ENCODE data around the gene DMGDH.
A peak's percentile ranks its signal among the peaks of the same experiment; 100 is the strongest.

Gene DMGDH

DNA sequence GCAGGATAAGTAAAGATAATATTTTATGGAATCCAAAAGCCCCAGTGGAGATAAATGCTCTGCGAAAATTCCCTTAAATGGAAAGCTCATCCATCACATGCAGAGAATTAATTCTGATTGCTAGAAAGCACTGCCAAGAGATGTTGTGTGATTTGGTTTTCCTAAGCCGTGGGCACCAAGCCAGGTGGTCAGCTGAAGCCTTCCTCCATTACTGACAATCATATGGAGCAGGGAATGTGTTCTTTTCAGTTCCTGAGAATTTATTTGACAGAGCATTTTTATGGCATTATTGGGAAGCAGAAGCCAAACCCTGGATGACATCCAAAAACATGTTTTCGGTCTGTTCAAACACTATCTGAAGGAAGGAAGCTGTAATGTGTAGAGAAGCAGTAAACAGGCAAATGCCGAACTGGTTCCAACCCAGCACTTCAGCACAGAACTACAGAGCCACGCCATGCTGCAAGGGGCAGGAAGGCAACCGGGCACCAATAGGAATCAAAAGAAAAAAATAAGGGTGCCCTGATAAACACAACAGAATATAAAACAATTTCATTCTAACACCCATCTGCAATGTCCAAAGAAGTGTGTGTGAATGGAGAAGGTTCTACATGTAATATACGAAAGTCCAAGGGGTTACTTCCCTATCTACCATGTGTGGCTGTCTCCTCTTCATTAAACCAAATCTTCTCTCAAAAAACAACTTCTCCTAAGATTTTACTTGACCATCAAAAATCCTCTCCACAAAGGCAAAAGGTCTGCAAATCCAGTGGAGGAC, 96.6 kb downstream of the DMGDH start:
- DNase-seq, result no peak

DNA sequence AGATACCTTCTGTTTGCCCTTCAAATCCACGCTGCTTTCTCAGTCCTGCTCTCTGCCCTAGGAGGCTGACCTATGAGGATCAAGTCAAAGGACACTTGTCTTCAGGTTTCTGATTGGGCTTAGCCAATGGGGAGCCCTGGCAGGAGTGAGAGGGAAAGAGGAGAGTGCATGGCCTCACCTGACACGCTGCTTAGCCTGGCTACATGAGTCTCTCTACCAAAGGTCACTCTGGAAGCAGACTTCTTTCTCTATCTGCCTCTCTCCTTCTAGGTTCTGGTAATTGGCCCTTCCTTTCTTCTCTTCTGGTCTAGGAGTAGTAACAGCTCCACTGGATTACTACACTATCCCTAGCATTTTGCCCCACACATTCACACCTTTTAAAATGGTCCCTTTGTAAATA, 97.5 kb downstream of the DMGDH start:
- no peak for DNase-seq

GRCh38 chr5:78968781-78969180, 100.7 kb downstream of the DMGDH start:
- no peak for DNase-seq

DNA sequence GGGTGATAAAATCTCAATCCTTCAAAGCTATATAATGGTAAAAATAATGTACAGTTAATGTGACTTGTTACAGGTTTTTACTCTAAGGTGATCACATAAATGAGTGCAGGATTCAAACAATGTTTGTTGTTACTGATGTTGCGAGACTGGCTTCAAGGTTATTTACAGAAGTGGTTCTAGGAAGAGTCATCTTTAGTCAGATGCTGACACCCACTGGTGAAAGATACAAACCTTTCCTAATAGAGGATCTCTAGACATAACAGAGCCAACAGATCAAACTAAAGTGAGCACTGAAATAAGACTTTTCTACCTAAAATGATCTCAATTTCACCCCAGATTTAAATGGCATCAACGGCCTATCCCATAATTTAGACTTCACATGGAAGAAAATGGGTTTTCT, 104.6 kb downstream of the DMGDH start:
- DNase-seq, result peak in 1 of 2 donors; percentile 6

DNA sequence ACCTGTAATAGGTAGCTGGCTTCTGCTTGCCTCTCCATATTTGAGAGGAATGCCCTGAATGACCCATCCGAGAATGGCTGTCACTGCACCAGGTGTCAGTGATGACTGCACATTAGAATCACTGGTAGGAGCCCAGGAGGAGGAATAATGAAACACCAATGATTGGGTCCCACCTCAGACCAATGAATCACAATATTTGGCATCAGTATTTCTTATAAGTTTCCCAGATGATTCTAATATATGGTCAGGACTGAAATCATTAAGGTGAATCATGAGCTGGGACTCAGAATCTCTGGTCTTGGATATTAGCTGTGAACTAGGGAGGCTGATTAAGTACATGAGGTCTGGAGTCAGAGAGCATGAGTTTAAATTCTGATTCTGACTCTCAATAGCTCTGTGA, 107.7 kb downstream of the DMGDH start:
- DNase-seq, result no peak

DNA sequence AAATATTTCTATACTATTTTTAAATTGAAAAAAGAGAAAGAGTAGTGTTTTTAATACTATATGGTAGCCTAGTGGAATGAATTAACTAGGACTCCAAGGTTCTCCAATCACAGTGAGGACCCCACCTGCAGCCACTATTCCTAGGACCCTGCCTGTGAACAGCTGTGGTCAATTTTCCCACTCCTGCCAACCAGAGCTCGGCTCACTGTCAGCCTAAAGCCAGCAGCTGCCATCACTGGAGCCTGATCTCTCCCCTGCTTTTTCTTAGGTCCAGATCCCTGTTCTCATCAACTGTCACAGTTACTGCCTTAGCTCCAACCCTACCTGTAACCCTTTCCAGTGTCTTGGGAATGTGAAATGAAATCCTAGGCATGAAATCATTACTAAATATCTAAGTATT, 109.7 kb downstream of the DMGDH start:
- no peak for DNase-seq

DNA sequence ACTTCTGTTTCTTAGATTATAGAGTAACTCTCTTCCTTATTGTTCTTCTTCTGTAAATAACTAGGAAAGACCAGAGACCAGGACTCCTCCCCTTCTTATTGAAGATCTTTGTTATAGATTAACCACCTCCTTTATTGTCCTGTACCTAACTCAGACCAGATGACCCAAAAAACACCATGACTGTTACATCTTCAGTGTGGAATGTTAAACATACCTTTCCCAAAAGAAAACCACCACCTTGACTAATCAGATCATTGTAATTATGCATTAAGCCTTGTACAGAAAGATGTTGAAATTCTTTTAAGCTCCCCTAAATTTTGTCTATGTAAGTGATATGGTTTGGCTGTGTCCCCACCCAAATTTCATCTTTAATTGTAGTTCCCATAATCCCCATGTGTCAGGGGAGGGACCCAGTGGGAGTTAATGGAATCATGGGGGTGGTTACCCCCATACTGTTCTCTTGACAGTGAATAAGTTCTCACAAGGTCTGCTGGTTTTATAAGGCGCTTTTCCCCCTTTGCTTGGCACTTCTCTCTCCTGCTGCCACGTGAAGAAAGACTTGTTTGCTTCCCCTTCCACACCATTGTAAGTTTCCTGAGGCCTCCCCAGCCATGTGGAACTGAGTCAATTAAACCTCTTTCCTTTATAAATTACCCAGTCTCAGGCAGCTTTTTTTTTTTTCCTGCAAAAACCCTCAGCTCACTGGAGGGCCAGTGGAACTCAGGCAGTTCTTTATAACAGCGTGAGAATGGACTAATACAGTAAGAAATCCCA, 110.6 kb downstream of the DMGDH start:
- DNase-seq, result no peak

- no peak for DNase-seq
These were observed 112.6 kb downstream of the DMGDH start for GRCh38 chr5:78956901-78957300.

- no peak for DNase-seq
These were observed 116.2 kb downstream of the DMGDH start for GRCh38 chr5:78953092-78953800.
